NCI-H2196 treated with DMSO at 0.1 percent for 48 hours (cell line): ENCODE data around the gene TBCK.

Experiments used
- DNase-seq: peaks from one replicate; lab custom pipeline; 2025; ENCODE audit not compliant: unreplicated experiment; lab: John Stamatoyannopoulos, UW

The TBCK gene

GRCh38 chr4:106315968-106316772, at the start of gene TBCK, which contains the start of gene AIMP1:
Gene TBCK, minus strand, starts transcription at chr4:106316209. Its CDS starts 7,249 bp downstream, at chr4:106308960.
Gene AIMP1, plus strand, starts transcription at chr4:106316550. Its CDS starts 8,460 bp downstream, at chr4:106325010.
- DNase-seq, result peak; percentile 35

GRCh38 chr4:106365613-106366012, 49.6 kb upstream of the TBCK start:
- no peak for DNase-seq

- no peak for DNase-seq
Observed at GRCh38 chr4:106364282-106364681, 48.3 kb upstream of the TBCK start.

- no peak for DNase-seq
Observed at GRCh38 chr4:106362086-106362825, 46.2 kb upstream of the TBCK start.

- no peak for DNase-seq
Observed at GRCh38 chr4:106358899-106359298, 42.9 kb upstream of the TBCK start.

- no peak for DNase-seq
Observed at GRCh38 chr4:106355193-106355592, 39.2 kb upstream of the TBCK start.

- no peak for DNase-seq
Observed at GRCh38 chr4:106353786-106354185, 37.8 kb upstream of the TBCK start.

- DNase-seq, result no peak
Observed at GRCh38 chr4:106351016-106351415, 35.0 kb upstream of the TBCK start.

GRCh38 chr4:106347167-106347566, 31.2 kb upstream of the TBCK start:
- no peak for DNase-seq

- DNase-seq, result no peak
Observed at GRCh38 chr4:106344647-106344970, 28.6 kb upstream of the TBCK start.

GRCh38 chr4:106343865-106344646, 28.0 kb upstream of the TBCK start:
- DNase-seq, result no peak

GRCh38 chr4:106340774-106341173, 24.8 kb upstream of the TBCK start:
- no peak for DNase-seq

GRCh38 chr4:106339431-106339830, 23.4 kb upstream of the TBCK start:
- no peak for DNase-seq

- no peak for DNase-seq
Observed at GRCh38 chr4:106338671-106339070, 22.7 kb upstream of the TBCK start.

GRCh38 chr4:106337916-106338315, 21.9 kb upstream of the TBCK start:
- DNase-seq, result no peak

- no peak for DNase-seq
Observed at GRCh38 chr4:106336618-106337017, 20.6 kb upstream of the TBCK start.

GRCh38 chr4:106334741-106335470, 18.9 kb upstream of the TBCK start:
- no peak for DNase-seq

GRCh38 chr4:106333186-106333585, 17.2 kb upstream of the TBCK start:
- DNase-seq, result no peak

GRCh38 chr4:106329041-106329618, 13.1 kb upstream of the TBCK start:
- peak; percentile 1 for DNase-seq

- DNase-seq, result no peak
Observed at GRCh38 chr4:106325800-106326199, 9.8 kb upstream of the TBCK start.

GRCh38 chr4:106323119-106323518, 7.1 kb upstream of the TBCK start:
- no peak for DNase-seq
